Measurements from ENCODE around the gene KRT83. TPM values are rescaled to one million over a fixed set of nuclear protein-coding genes. Genes with fewer than 3 reads are reported as not detected.
A peak's percentile ranks its signal among the peaks of the same experiment; 100 is the strongest.

The KRT83 gene
- polyA plus RNA-seq (2013, experiment 1 of 2; ENCODE audit: insufficient read length), result not detected
- polyA plus RNA-seq (2013, experiment 2 of 2; ENCODE audit: insufficient read length), result not detected

DNA sequence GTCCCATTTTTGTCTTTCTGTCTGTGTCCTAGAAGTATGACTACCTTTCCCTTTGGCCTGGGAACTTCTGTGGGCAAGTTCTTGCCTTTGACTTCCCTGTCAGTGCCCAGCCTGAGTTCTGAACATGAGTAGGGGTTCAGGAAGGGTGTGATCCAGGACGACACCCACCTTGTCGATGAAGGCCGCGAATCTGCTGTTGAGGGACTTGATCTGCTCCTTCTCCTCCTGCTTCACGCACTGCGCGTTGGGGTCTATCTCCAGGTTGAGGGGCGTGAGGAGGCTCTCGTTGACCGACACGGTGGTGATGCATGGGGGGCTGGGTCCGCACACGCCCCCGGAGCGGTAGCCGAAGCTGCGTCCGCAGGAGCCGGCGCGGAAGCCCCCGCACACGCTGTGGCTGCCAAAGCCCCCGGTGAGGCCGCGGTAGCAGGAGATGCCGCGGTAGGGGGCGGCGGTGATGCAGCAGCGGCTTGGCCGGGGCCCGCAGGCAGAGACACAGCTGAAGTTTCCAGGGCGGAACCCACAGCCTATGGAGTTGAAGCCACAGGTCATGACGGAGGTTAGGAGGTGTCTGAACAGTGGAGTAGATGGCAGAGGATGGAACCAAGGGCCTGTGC is at the start of gene KRT83:
Gene KRT83 (minus strand): TSS at position 615 of the 617 bp plus-strand sequence. CDS start 63 bp downstream, at position 552.
- no peak for DNase-seq

DNA sequence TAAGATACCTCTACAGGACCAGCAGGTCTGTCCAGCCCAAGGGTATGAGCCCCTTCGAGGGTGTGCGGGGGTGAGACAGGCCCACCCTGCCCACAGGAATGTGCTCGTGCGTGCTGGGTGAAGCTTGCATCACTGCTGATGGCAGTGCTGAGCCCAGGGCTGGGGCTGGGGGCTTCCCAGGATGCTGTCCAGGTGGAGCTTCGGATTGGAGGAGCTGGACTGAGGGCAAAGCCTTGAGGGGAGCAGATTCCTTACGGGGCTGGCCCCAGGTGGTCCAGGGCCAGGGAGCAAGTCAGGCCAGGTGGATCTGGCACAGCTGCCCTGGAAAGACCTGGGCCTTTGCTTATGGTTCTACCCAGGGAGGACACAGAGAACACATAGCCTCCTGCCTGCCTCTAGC is 48.6 kb upstream of the KRT83 start:
- no peak for DNase-seq

- peak; percentile 24 for DNase-seq
Measured at GRCh38 chr12:52369211-52369610, 48.0 kb upstream of the KRT83 start.

DNA sequence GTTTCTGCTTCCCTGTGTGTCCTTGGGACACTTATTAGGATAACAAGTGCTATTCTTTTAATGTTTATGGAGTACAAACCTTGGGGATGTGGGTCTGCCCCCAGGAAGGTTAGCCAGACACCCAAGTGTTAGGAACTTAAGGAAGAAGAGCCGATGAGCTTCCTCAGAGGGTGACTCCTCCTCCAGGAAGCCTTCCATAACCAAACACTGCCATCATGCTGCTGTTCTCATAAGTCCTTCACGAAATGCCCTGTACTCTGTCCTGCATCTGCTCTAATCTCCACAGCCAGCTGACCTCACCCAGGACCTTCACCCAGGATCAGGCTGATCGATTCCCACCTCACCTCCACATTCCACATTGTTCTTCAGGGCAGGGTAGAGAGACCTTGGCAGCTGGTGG is 47.3 kb upstream of the KRT83 start:
- DNase-seq, result no peak

GRCh38 chr12:52367876-52368275 is 46.7 kb upstream of the KRT83 start:
- DNase-seq, result no peak

- DNase-seq, result no peak
Measured at GRCh38 chr12:52366738-52367485, 45.7 kb upstream of the KRT83 start, which contains the start of gene KRT85. TSS of gene KRT85 (minus strand) at chr12:52367481. CDS start at chr12:52367405, 76 bp downstream.

GRCh38 chr12:52364901-52365489 is 43.8 kb upstream of the KRT83 start:
- no peak for DNase-seq

DNA sequence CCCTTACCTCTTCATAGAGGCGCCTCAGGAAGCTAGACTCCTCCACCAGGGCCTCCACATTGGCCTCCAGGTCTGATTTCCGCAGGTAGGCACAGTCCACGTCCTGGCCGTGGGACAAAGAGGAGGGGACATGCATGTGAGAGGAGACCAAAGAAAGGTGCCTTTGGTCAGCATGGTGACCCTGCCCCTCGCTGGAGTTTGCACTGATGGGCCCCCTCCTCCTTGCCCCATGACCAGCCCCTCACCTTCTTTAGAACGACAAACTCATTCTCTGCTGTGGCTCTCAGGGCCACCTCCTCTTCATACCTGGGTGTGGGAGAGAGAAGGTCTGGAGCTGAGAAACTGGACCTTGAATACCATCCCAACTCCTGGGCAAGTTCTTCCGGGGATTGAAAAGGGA is 42.9 kb upstream of the KRT83 start:
- DNase-seq, result no peak

- DNase-seq, result no peak
Measured at GRCh38 chr12:52363111-52363679, 42.0 kb upstream of the KRT83 start.

- DNase-seq, result no peak
Measured at GRCh38 chr12:52362118-52362726, 41.0 kb upstream of the KRT83 start.

DNA sequence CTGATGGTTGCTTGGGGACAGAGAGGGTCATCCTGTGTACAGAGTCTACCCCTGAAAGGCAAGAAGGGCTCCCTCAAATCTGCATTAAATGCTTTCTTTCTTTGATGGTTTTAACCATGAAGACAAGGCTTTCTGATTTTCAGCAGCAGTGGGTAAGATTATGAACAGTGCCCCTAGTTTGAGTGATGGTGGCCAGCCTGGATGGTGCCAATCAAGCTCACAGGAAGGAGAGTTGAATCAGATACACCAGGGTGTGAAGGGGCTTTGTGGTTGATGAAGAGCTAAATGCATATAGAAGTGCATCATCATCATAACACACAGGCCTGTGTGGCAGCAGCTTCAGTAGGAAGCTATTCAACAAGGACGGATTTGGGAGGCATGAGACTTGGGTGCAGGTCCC is 40.4 kb upstream of the KRT83 start:
- no peak for DNase-seq

- no peak for DNase-seq
Measured at GRCh38 chr12:52360663-52361271, 39.6 kb upstream of the KRT83 start.

DNA sequence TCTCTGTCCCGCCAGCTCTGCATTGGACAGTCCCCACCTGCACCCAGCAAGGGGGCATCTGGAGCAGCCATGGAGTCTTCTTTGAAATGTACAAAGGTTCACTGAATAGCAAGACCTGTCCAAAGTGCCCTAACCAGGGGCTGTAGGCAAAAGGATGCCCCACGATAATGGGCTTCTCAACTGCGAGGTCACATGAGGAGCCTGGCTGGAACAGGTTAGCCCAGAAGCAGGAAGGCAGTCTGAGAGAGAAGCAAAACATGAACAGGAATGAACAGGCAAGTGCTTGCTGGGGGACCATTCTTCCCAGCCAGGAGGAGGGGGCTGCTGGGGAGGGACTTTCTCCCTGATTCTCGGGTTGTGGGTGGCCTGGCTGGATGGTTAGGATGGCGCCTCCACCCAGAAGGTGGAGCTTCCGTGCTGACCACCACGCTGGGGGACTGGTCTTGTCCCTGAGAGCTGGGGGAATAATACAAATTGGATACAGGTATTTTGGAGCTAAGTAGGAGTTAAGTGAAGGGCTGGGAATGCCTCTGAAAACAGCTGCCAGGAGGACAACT is 39.0 kb upstream of the KRT83 start:
- DNase-seq, result no peak

GRCh38 chr12:52359621-52360061 is 38.4 kb upstream of the KRT83 start:
- DNase-seq, result no peak

DNA sequence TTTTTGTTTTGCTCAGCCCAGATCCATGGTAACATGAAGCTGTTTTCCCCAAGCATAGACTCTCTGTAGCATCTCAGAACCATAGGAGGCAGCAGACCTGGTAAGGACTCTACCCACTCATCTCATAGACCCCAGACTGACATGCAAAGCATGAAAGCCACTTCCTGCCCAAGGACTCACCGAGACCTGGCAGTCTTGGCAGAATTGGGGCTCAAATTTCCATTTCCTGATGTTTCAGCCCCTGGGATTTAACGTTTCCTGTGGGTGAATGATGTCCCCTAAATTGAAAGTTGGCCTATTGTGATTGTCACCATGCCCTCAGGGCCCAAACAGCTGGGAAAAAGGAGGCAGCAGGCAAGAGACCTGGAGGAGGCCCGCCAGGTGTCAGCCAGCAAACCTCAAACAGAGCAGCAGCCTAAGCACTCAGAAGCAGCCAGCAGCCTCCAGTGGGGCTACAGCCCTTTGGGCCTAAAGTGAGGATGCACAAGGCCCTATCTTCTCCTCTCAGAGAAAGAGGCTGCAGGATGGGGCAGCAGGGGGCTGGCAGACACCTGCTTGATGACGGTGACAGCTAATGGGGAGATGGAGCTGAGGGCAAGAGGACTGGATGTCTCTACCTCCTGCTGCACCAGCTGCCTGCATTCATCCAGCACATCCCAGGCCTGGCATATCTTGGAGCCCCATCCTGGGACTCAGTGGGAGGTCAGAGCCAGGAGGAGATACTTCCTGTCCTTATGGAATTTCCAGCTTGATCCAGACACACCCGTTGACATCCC is 37.6 kb upstream of the KRT83 start:
- DNase-seq, result peak; percentile 19

DNA sequence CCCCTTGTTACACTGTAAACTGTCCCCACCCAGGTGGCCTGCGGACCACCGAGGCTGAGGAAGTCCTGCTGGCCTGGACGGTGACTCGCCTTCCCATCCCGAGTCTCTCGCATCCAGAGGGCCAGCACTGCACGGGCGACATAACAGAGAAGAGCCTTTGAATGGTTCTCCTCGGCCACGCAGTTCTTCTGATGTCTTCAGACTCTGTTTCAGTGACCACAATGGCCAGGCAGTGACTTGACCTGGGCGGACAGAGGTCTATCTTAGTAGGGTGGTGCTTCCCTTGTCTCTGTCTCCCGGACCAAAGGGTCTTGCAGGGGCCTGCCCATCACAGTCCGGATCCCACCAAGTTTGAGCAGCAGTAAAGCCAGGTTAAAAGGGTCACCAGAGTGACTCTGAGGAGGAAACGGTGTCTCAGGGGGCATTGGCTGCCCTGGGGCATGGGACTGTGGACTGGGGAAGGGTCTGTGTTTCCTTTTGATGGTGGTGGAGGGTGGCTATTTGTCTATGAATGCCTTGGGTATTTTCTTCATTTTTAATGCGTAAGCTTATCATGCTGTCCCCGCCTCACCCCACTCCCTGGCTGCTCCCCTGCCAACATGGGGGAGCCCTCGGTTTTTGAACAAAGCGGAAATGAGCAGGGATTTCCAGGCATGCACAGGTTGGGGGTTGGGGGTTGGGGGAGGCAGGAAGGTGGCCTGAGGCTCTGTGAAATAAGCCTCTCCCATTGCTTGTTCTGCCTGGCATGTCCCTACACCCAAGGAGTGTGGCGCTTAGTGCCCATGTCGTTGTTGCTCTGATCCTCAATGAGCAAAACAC is 35.8 kb upstream of the KRT83 start:
- DNase-seq, result no peak

GRCh38 chr12:52356031-52356761 is 35.0 kb upstream of the KRT83 start:
- no peak for DNase-seq

GRCh38 chr12:52355176-52355575 is 34.0 kb upstream of the KRT83 start:
- DNase-seq, result no peak

DNA sequence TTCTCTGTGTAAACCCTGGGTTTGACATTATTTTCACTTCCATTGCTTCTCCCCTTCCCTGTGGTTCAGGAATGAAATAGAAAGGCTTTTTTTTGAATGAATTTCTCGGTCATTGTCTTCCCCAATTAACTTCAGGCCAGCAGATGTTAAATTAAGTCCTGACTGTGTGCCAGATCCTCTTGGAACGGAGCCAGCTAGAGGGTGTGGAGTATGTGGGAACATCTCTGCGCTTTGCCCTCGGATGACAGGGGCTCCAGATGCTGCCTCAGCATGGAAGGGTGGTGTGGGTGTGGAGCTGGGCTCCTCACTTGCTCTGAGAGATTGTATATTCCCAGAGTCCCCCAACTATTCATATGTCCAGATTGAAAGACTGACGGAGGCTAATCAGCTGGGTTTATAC is 33.0 kb upstream of the KRT83 start:
- no peak for DNase-seq

GRCh38 chr12:52353766-52354165 is 32.6 kb upstream of the KRT83 start:
- DNase-seq, result no peak
